RWPE1 (cell line): Measurements from ENCODE around the gene IFT22.
"Not testable (repeated sequence)": the region's sequence is repeated elsewhere in the genome, so short reads cannot be mapped to it uniquely, and the experiment has no call there.

Experiments used
- CTCF ChIA-PET: fragments of 350-600 bp; sonication (Branson Sonifier 250); formaldehyde crosslinking; extraction: SDS; loops from one replicate; lab custom pipeline; 2021; lab: Yijun Ruan, JAX
- POLR2A ChIA-PET: fragments of 400-600 bp; formaldehyde crosslinking; extraction: SDS; loops from one replicate; lab custom pipeline; 2020; ENCODE audit warnings: antibody characterized with exemption; ENCODE audit not compliant: low non-redundant PET; lab: Yijun Ruan, JAX
- DNase-seq: peaks from one replicate; pipeline ENCODE4 v3.0.0; 2012; ENCODE audit warnings: low spot score
- H3K27ac ChIP-seq: fragments of 450-650 bp; 2 replicates; pipeline ENCODE4 v1.5.1; 2017
- TF ChIP-seq, protein P1 (sequence below): fragments of 450-650 bp; conservative IDR thresholded peaks from 2 replicates; pipeline ENCODE4 v1.5.1; 2017; ENCODE audit warnings: low read depth, mild to moderate bottlenecking

The IFT22 gene

DNA sequence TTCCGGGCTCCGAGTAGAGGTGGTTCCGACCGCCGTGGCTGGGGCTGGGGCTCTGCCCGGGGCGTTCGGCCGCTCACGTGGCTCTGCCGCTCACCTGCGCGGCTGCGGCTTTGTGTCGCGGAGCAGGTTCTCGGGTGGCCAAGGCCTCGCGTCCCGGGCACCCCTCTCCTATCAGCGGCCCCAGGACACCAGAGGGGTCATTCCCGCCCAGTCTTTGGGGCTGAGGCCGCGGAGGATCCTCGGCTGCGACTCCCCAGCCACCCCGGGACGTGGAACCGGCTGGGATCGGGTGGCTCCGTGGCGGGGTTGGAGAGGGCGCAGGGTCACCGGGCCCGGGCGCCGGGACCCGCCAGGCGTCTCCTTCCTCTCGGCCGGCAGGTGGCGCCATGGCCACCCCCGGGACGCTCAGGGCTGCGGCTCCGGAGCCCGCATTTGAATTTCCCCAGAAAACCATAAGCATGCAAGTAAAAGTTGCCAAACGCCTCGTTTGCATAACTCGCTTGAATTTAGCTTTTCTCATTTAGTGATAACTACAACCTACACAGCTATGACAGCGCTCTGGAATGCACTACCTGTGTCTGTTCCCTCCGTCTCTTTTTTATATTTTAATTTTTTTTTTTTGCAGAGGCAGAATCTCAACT, 42.2 kb upstream of the IFT22 start:
- TF ChIP-seq, protein P1, sequence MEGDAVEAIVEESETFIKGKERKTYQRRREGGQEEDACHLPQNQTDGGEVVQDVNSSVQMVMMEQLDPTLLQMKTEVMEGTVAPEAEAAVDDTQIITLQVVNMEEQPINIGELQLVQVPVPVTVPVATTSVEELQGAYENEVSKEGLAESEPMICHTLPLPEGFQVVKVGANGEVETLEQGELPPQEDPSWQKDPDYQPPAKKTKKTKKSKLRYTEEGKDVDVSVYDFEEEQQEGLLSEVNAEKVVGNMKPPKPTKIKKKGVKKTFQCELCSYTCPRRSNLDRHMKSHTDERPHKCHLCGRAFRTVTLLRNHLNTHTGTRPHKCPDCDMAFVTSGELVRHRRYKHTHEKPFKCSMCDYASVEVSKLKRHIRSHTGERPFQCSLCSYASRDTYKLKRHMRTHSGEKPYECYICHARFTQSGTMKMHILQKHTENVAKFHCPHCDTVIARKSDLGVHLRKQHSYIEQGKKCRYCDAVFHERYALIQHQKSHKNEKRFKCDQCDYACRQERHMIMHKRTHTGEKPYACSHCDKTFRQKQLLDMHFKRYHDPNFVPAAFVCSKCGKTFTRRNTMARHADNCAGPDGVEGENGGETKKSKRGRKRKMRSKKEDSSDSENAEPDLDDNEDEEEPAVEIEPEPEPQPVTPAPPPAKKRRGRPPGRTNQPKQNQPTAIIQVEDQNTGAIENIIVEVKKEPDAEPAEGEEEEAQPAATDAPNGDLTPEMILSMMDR: peak; percentile 98
- POLR2A ChIA-PET: no interaction called here
- CTCF ChIA-PET: interaction anchor here (0.7 to 1.9 kb wide), 8 partner anchors 9 to 142 kb away, joined by 3 to 11 read pairs (median 4); no protein-coding TSS in a partner anchor
- DNase-seq: peak; percentile 79
- no peak overlapping the region for H3K27ac ChIP-seq

DNA sequence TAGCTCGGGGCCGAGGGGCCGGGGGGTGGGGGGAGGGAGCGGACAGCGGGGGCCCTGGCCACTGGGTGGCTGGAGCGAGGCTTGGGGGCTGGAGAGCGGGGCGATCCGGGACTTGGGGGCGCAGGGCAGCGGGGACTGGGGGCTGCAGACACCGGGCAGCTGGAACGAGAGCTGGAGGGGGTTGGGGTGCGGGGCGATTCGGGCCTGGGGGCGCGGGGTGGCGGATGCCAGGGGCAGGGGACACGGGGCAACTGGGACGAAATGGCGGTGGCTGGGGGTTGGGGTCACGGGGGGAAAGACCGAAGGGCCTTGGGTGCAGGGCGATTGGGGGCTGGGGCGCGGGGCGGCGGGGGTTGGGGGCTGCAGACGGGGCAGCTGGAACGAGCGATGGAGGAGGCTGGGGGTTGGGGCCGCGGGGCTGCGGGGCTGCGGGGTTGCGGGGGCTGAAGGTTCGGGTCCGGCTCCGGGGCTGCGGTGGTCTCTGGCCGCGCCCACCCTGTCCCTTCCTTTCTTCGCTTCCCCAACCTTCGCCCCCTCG, 41.7 kb upstream of the IFT22 start:
- TF ChIP-seq, protein P1: no peak
- ChIA-PET POLR2A (no interaction called here), CTCF (interaction anchor here (1.8 to 1.9 kb wide), 2 partner anchors 47 to 77 kb away, joined by 8 to 11 read pairs; no protein-coding TSS in a partner anchor)
- no peak for DNase-seq
- H3K27ac ChIP-seq: no peak overlapping the region

DNA sequence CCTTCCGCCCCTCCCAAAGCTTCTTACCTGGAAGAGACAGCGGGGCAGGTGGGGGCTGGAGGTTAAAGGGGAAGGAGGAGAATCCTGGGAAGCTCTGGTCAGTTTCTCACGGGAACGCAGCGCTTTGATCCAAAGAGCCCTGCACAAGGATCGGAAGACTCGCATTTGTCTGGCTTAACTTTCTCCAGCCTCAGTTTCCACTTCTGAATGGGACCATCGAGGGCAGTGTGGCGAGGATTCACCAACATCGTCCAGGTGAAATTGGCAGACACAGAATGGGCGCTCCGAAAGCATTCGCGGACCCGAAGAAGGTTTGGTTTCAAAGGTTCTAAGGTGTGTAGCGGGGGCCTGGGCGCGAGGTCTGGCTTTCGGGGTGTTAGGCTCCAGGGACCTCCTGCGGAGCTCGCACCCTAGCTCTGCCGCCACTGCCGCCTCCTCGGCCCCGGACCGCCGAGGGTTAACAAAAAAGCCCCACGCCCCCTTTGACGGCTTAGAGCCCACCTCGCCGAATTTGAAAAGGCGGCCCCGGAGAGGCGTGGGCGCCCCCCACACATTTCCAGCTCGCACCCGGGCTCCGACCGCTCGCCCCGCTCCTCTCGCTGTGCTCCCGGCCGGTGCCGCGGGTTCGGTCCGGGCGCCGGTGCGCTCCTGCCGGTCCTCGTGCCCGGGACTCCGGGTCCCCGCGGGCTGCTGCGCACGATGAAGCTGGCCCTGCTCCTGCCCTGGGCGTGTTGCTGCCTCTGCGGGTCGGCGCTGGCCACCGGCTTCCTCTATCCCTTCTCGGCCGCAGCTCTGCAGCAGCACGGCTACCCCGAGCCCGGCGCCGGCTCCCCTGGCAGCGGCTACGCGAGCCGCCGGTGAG, 41.0 kb upstream of the IFT22 start, which contains the start of gene COL26A1:
TSS of gene COL26A1 (plus strand) at position 542 of the 862 bp plus-strand sequence. CDS start at position 700, 158 bp downstream.
- no peak for DNase-seq
- no peak within 1 kb of the TSS for H3K27ac ChIP-seq
- ChIA-PET CTCF (interaction anchor here (0.6 to 1.9 kb wide), 2 partner anchors 29 to 78 kb away, joined by 5 to 11 read pairs; no protein-coding TSS in a partner anchor), POLR2A (no interaction called here)
- TF ChIP-seq, protein P1: no peak

DNA sequence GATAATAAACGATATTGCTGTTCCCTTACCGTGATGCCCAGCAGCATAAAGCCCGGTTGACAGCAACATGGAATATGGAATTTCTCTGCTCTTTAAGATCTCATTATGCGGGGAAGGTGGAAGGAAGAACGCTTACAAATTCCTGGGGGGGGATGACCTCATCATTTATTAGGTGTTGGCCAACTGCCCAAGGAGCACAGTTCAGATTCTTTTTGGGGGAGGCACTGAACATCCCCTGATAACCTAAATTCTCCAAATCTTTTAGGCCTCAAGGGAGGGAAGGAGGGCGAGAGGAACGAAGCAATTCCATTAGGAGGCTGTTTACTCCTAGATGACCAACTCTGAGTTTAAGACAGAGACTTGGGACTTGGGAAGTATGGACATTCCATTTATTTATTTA, 35.8 kb upstream of the IFT22 start:
- TF ChIP-seq, protein P1: no peak
- ChIA-PET POLR2A (no interaction called here), CTCF (no interaction called here)
- DNase-seq: no peak
- H3K27ac ChIP-seq: no peak overlapping the region

- ChIA-PET CTCF (interaction anchor here (0.7 kb wide), 1 partner anchor 30 kb away, joined by 5 read pairs; no protein-coding TSS in a partner anchor), POLR2A (no interaction called here)
- no peak for DNase-seq
- H3K27ac ChIP-seq: no peak overlapping the region
- TF ChIP-seq, protein P1: no peak
Observed at GRCh38 chr7:101352920-101353308, 31.3 kb upstream of the IFT22 start.

DNA sequence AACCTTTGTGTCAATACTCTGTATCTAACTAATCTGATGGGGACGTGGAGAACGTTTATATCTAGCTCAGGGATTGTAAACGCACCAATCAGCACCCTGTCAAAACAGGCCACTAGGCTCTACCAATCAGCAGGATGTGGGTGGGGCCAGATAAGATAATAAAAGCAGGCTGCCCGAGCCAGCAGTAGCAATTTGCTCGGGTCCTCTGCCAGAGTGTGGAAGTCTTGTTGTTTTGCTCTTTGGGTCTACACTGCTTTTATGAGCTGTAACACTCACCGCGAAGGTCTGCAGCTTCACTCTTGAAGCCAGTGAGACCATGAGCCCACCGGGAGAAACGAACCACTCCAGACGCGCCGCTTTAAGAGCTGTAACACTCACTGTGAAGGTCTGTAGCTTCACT, 27.7 kb upstream of the IFT22 start:
- CTCF ChIA-PET, POLR2A ChIA-PET, H3K27ac ChIP-seq, DNase-seq: not testable (repeated sequence)

DNA sequence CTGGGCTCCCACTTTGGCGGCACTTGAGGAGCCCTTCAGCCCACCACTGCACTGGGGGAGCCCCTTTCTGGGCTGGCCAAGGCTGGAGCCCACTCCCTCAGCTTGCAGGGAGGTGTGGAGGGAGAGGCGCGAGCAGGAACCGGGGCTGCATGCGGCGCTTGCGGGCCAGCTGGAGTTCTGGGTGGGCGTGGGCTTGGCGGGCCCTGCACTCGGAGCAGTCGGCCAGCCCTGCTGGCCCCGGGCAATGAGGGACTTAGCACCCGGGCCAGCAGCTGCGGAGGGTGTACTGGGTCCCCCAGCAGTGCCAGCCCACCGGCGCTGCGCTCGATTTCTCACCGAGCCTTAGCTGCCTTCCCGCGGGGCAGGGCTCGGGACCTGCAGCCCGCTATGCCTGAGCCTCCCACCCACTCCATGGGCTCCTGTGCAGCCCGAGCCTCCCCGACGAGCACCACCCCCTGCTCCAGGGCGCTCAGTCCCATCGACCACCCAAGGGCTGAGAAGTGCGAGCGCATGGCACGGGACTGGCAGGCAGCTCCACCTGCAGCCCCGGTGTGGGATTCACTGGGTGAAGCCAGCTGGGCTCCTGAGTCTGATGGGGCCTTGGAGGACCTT, 26.9 kb upstream of the IFT22 start:
- POLR2A ChIA-PET, CTCF ChIA-PET: not testable (repeated sequence)

More for the DNA sequence above, 26.9 kb upstream of the IFT22 start:
- DNase-seq, H3K27ac ChIP-seq: not testable (repeated sequence)
